Stimulated activated CD4-positive, alpha-beta T cell treated with anti-CD3 and anti-CD28 coated beads, Interleukin-1b, Interleukin-23, amount 100 ng/mL, for 24 hours (primary cell): ENCODE measurements around the gene KIF18A.

ENCODE experiments used
- DNase-seq, 4 experiments: peaks; one replicate each; pipeline ENCODE4 v3.0.0-alpha.2; 2020; ENCODE audit warnings: low read depth in 4 of 4, low spot score in 1 of 4

KIF18A gene

GRCh38 chr11:28049338-28050216 is 58.4 kb downstream of the KIF18A start:
- DNase-seq, result no peak

DNA sequence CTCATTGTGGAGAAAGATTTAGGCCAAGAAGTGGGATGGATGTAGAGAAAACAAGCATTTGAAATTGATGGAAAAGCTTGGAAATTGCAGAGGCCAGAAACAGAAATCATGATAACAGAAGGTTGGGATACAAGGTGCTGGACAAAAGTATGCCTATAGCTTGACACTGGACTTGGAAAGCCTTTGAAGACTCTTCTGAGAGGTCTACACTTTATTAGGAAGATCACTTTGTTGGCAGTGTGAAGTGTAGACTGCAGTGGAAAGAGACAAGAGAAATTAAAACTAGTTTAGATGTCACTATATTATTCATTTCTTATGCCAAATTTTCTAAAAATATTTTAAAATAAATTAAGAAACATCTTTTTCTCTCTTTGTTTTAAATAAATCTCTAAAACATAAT is 59.1 kb downstream of the KIF18A start:
- no peak for DNase-seq

DNA sequence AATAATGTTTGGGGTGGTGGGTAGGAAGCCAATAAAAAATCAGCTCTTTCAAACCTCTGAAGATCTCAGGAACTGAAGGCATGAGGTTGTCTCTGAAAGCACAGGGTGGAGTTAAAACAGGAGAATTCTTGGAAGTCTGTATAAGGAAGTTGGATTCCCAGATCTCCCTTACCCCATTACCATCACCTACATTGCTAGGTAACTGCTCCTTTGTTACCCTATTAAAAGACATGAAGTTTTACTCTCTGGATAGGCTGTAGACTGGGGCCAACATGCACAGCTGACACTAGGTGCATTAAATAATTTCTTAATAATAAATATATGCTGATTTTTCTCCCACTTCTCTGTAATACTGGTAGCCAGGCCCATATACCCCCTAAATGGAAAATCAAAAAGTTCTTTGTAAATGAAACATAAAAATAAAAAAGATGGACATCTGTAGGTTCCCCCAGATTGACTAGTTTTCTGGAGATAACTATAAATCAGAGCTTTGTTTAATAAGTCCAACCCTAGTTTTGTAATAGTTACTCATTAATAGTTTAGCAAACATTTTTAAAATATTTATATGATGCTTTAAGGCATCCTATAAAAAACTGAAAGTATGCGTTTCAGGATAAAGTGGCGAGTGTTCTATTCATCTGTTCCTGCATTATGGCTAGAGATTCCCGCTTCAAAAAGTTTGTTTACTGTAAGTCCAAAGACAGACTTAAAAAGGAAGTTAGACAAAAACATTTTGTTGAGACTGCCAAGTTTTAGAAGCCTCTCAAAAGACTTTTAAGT is 63.8 kb downstream of the KIF18A start:
- DNase-seq, result no peak

DNA sequence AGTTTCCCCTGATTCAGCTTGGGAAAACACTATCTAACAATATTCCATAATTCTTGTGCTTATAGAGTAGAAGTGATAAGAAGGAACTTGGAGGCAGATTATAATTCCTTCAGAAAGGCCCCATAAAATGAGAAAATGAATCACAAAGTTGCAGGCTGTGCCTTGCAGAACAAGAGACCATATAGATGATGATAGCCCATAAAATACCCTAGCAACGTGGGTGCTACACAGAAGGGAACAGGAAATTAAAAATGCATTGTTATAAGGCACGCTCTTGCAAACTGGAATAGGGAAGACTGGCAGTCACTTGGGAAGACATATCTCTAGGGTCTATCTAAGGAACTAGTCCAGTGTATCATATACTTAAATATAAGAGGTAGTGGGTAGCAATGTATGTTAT is 67.6 kb downstream of the KIF18A start:
- no peak for DNase-seq

GRCh38 chr11:28038775-28039174 is 69.2 kb downstream of the KIF18A start:
- no peak for DNase-seq

DNA sequence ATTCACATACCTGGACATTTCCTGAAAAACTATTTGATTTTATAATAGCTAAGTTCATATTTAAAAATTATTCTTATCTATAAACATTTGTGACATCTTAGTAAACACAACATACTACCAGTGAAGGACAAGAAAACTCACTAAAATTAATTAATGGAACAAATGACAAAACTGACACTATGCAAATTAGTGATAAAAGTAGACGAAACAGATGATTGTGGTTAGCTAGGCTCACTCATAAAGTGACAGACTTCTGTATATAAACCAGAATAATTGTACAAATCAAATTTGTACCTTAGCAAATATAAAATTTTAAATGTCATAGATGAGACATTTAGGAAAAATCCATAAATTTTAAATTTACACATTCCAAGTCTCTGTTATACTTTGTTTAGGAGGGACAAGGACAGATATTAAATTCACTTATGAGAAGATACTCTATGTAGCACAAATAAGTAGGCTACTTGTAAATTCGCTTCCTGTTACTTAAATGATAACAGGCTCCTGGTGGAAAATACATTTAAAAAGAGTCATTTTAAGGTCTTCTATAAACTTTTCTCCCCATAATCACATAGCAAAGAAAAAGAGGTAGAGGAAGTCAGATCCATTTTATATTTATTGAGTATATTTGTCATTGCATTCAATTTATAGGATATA is 81.2 kb downstream of the KIF18A start:
- no peak for DNase-seq

DNA sequence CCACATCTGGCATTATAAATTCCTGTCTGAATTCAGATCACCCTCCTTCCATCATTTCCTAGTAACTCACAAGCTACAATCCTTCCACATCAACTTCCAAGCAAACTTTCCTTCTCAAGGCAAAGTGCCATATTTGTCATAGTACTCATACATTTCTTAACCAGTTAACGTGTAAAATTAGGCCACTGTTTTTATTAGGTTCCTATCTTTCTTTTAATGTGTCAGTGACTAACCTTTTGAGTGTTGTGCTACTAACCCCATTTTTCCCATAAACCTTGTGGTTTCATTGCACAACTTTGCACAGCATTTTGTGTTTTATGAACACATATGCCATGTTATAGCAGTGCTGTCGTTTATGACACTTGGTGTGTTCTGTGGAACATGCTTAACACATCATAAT is 90.1 kb downstream of the KIF18A start:
- DNase-seq, result no peak

GRCh38 chr11:28011813-28012212 is 96.1 kb downstream of the KIF18A start:
- DNase-seq, result no peak

DNA sequence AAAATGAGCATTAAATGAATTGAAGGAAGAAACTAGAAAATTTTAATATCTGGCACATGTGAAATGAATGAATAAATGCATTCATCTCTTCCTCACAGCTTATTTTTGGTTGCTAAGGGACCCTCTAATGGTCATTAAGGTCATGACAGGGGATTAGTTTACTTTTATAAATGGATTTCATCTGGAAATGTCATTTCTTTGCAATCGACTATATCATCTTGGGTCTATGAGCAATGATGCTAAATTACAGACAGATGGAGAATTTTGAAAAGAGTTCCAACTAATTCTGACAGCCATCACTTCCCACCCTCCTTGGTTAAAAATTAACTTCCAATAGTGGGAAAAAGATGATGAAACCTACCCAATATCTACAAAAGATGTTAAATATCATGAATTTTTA is 98.0 kb downstream of the KIF18A start:
- no peak for DNase-seq

DNA sequence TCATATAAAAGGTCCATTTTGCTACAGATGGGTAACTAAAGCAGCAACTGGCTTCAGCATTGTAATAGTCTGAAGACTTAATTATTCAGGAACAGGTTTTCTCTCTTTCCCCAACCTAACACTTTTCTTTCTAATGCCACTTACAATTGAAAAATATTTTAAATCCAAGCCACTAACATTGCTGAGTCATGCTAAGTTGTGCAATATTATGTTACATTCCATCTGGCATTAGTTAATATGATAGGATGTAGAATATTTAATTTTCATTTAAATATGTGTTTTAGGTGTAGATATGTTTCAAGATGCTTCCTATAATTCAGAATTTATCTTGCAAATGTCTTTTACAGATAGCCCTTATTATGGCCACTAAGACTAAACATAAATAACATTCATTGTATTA is 98.6 kb downstream of the KIF18A start:
- DNase-seq, result no peak

GRCh38 chr11:28003615-28004014 is 104.3 kb downstream of the KIF18A start:
- no peak for DNase-seq

DNA sequence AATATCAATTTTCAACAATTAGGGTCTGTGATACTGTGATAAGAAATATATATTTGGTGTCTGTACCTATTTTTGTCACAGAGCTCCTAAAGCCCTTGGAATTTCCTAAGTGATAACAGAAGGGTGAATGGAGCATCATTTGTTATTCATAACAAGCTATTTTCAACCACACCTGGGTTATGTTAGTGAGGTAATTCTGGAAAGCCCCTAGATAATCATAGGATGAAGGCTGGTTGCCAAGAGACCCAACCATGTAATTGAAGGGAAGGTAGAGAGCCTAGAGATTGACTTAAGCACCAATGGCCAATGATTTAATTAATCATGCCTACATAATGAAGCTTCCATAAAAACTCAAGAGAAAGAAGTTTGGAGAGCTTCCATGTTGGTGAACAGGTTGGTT is 109.4 kb downstream of the KIF18A start:
- no peak for DNase-seq

DNA sequence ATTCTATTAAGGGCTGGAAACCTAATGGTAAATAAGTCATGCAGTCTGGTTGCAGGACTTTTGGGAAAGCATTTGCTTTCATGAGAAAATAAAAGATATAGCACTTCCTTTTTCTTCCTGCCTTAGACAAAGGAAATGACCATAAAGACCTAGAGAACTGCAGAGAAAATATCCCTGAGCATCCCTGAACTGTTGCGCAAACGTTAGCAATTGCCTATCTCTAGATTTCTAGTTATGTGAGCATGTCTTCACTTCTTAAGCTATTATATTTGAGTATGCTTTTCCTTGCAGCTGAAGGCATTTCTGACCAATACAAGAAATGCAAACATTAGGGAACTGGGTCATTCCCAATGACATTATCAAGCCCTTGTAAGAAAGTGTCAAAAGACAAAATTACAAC is 110.6 kb downstream of the KIF18A start:
- no peak for DNase-seq

DNA sequence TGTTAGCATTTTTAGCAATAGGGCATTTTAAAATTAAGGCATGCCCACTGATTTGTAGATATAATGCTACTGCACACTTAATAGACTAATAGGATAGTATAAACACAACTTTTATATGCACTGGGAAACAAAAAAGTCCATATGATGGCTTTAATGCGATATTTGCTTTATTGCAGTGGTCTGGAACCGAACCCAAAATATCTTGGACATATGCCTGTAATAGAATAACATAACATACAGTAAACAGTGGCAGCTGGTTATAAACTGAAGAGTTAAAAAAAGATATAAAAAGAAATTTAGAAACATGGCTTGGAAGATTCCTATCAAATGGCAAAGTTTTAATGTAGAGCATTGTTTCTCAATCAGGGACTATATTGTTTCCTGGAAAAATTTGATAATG is 111.9 kb downstream of the KIF18A start:
- DNase-seq, result no peak

DNA sequence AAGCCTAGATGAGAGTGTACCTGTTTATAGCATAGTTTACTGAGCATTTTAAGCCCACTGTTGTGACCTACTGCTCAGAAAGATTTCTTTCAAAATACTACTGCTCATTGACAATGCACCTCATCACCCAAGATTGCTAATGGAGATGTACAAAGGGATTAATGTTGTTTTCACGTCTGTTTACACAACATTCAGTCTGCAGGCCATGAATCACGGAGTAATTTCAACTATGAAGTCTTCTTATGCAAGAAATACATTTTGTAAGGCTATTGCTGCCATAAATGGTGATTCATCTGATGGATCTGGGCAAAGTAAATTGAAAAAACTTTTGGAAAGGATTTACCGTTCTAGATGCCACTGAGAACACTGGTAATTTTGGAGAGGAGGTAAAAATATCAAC is 112.9 kb downstream of the KIF18A start:
- no peak for DNase-seq

DNA sequence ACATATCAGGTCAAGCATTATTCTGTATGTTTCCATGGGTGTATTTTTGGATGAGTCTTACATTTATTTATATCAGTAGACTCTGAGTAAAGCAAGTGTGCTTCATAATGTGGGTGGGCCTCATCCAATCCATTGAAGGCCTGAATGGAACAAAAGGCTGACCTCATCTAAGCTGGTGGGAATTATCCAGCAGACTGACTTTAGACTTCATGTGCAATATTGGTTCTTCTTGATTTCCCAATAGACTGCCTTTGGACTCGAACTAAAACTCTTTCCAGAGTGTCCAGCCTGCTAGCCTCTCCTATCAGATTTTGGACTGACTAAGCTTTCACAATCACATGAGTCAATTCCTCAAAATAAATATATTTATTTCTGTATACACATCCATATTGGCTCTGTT is 116.2 kb downstream of the KIF18A start:
- no peak for DNase-seq

DNA sequence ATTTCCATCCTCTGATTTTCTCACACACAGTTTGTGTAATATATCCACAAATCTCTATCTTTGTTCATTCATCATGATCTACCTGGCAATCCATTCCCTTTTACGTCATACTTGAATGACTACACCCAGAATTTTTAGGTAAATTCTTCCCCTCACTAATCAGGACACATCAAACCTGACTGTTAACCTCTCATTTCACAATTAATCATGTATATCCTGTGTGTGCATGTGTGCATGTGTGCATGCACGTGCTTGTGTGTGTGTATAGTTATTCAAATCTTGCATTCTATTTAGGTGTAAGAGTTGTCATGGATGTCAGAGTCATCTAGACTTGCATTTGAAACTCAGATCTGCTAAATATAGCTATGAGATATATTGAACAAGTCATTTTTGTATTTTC is 130.4 kb downstream of the KIF18A start:
- DNase-seq, result no peak

DNA sequence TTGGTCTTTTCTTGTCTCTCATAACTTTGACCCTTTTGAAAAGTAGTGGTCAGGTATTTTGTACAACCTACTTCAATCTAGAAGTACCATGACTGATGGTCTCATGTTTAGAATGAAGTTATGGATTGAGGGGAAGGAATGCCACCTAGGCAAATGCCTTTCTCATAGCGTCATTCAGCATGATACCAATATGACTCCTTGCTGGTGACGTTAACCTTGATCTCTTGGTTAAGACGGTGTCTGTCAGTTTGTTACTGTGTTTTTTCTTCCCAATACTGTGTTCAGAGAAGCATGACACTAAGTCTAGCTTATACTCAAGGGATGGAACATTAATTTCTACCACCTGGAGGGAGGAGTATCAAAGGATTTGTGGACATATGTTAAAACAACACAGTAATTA is 130.9 kb downstream of the KIF18A start:
- no peak for DNase-seq

DNA sequence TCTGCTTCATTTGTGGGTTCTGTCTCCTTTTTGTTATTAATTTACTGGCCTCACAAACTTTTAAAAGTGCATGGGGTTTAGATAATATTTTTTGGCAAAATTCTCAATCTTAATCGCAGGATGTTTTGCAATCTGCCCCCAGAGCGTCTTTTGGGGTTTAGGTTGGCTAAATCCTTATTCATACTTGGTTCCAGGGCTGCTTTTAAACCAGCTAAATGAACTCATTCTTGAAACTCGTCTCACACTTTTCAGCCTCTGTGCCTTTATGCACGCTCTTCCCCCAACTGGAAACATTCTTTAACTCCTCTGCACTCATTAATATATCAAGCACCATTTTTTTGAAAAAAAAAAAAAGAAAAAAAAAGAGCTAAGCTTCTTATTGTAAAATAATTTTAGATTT is 131.7 kb downstream of the KIF18A start:
- no peak for DNase-seq

- DNase-seq, result no peak
These were observed 134.0 kb downstream of the KIF18A start for GRCh38 chr11:27973851-27974536.

- no peak for DNase-seq
These were observed 135.3 kb downstream of the KIF18A start for GRCh38 chr11:27972522-27973170.
